HepG2 (cell line): Measurements from ENCODE around the gene PTS. TPM values are rescaled to one million over a fixed set of nuclear protein-coding genes. Genes with fewer than 3 reads are reported as not detected.

Experiments used
- ATAC-seq: fragments of 200-7000 bp; cut with Tn5 transposase; 3 replicates; pipeline ENCODE4 v1.9.1; 2020; ENCODE audit warnings: mild to moderate bottlenecking, moderate library complexity
- BruUV-seq: library from RNA; stranded (reverse); fragments of 400-500 nt; replicated peaks from 2 replicates; lab custom pipeline; 2021; lab: Mats Ljungman, UMichigan
- CTCF ChIA-PET: fragments of 300-600 bp; formaldehyde crosslinking; extraction: SDS; loops from one replicate; lab custom pipeline; 2021; ENCODE audit warnings: low total read pairs, inconsistent platforms, low intra/inter-chr PET ratio; lab: Yijun Ruan, JAX
- POLR2A ChIA-PET: fragments of 350-600 bp; sonication (Branson Sonifier 250); formaldehyde crosslinking; loops from one replicate; lab custom pipeline; 2020; ENCODE audit warnings: antibody characterized with exemption, inconsistent platforms; lab: Yijun Ruan, JAX
- DNase-seq: peaks from one replicate; pipeline ENCODE4 v3.0.0-alpha.2; 2015; ENCODE audit warnings: low spot score
- FAIRE-seq: peaks from 3 replicates; lab custom pipeline; 2011; peaks lifted over from hg19 to GRCh38; lab: Jason Lieb, UNC
- H2AFZ ChIP-seq: one replicate; pipeline ENCODE4 v1.6.1; 2011; ENCODE audit warnings: low read length, inconsistent platforms
- H3K27ac ChIP-seq: fragments of 300-600 bp; 3 replicates; pipeline ENCODE4 v1.8.0; 2011; ENCODE audit warnings: mixed run types, mild to moderate bottlenecking, mixed read lengths, low read length, inconsistent platforms; ENCODE audit not compliant: insufficient read depth; ENCODE audit errors: extremely low read length
- H3K27me3 ChIP-seq, 2 experiments: fragments of 200-600 bp in 1 of 2; 2 replicates in 1 of 2; 3 replicates in 1 of 2; pipeline versions ENCODE4 v1.6.0 to v1.8.0; 2011; ENCODE audit warnings: low read length in 2 of 2, mild to moderate bottlenecking in 2 of 2, moderate library complexity in 2 of 2, inconsistent platforms in 1 of 2; ENCODE audit not compliant: insufficient read depth in 2 of 2, control insufficient read depth in 1 of 2
- H3K36me3 ChIP-seq, 2 experiments: fragments of 200-600 bp in 1 of 2; replicated peaks in 1 of 2; 2 replicates in 1 of 2; 3 replicates in 1 of 2; pipeline versions ENCODE4 v1.5.1 to v1.8.0; 2011; ENCODE audit warnings: low read length in 2 of 2, inconsistent platforms in 1 of 2; ENCODE audit not compliant: insufficient read depth in 2 of 2, control insufficient read depth in 1 of 2
- H3K4me1 ChIP-seq: 2 replicates; pipeline ENCODE4 v1.5.1; 2012; ENCODE audit warnings: low read length, inconsistent platforms; ENCODE audit not compliant: insufficient read depth
- H3K4me2 ChIP-seq: 2 replicates; pipeline ENCODE4 v1.6.0; 2011; ENCODE audit warnings: low read depth, low read length, inconsistent platforms
- H3K4me3 ChIP-seq, 3 experiments: fragments of 200-600 bp in 1 of 3; sonication (generic), shearing (Covaris generic) in 1 of 3; replicated peaks in 1 of 3; 2 replicates each; pipeline ENCODE4 v1.5.1; 2011 to 2016; ENCODE audit warnings: low read length in 3 of 3, inconsistent platforms in 2 of 3, low read depth in 2 of 3, mild to moderate bottlenecking in 2 of 3, control low read depth in 1 of 3, mixed read lengths in 1 of 3; ENCODE audit not compliant: insufficient read depth in 1 of 3
- H3K79me2 ChIP-seq: one replicate; pipeline ENCODE4 v1.6.1; 2011; ENCODE audit warnings: low read length, inconsistent platforms; ENCODE audit not compliant: insufficient read depth
- H3K9ac ChIP-seq: 2 replicates; pipeline ENCODE4 v1.6.0; 2011; ENCODE audit warnings: mild to moderate bottlenecking, low read depth, low read length, inconsistent platforms; ENCODE audit not compliant: insufficient read depth
- H3K9me3 ChIP-seq: 2 replicates; pipeline ENCODE4 v1.5.1; 2012; ENCODE audit warnings: mild to moderate bottlenecking, low read length
- H4K20me1 ChIP-seq: 2 replicates; pipeline ENCODE4 v1.6.0; 2011; ENCODE audit warnings: inconsistent platforms, mild to moderate bottlenecking, low read length, moderate library complexity; ENCODE audit not compliant: insufficient read depth
- CEBPB ChIP-seq: IDR thresholded peaks from 2 replicates; pipeline ENCODE4 v1.6.1; 2011; ENCODE audit warnings: low read depth, low read length, improper control_type of control experiment, borderline replicate concordance
- DZIP1 ChIP-seq: sonication (generic); formaldehyde crosslinking; IDR thresholded peaks from 2 replicates; pipeline ENCODE4 v1.5.0; 2020; ENCODE audit warnings: mild to moderate bottlenecking, missing genetic modification reagents
- MXD3 ChIP-seq: IDR thresholded peaks from 2 replicates; pipeline ENCODE4 v1.6.1; 2016; ENCODE audit warnings: mild to moderate bottlenecking, missing biosample characterization, missing genetic modification reagents
- ZKSCAN8 ChIP-seq: IDR thresholded peaks from 2 replicates; pipeline ENCODE4 v1.6.1; 2016; ENCODE audit warnings: borderline replicate concordance, missing genetic modification reagents, missing compliant biosample characterization
- ZNF280D ChIP-seq: sonication (generic); formaldehyde crosslinking; IDR thresholded peaks from 2 replicates; pipeline ENCODE4 v1.5.1; 2020; ENCODE audit warnings: mild to moderate bottlenecking, missing genetic modification reagents
- ZNF552 ChIP-seq: sonication (generic); formaldehyde crosslinking; IDR thresholded peaks from 2 replicates; pipeline ENCODE4 v1.9.0; 2022; ENCODE audit warnings: missing genetic modification reagents, mild to moderate bottlenecking, borderline replicate concordance
- WGBS: methylation state at CpG from one replicate; pipeline ENCODE4 v1.1.6; 2017; ENCODE audit warnings: low lambda C conversion rate; 5-methylcytosine and 5-hydroxymethylcytosine counted together
- in situ Hi-C: cut with HindIII; loops from 2 replicates; pipeline ENCODE4 v1.10.0; 2017; ENCODE audit warnings: low pct_unique_long_range_greater_than_20kb; ENCODE audit not compliant: extremely low pct_ligation_motif_present
- intact Hi-C: fragments of 100-400 bp; cut with micrococcal nuclease; formaldehyde crosslinking; loops from one replicate; pipeline ENCODE4 v1.10.0; 2022; ENCODE audit not compliant: unreplicated experiment
- polyA plus RNA-seq, 8 experiments: library from polyadenylated mRNA; depleted of rRNA in 3 of 8; stranded (reverse) in 7 of 8; unstranded in 1 of 8; fragments of >200 nt; fragmentation: Illumina TruSeq in 4 of 8; extraction: Trizol in 4 of 8; gene quantifications; 2 replicates each; pipeline versions ENCODE4 v1.2.1 to v1.2.3, GENCODE V29; 2011 to 2016; ENCODE audit warnings: low read depth in 4 of 8, missing spikeins in 1 of 8, mixed read lengths in 1 of 8; ENCODE audit not compliant: insufficient read depth in 1 of 8
- total RNA-seq, 5 experiments: library from RNA; depleted of rRNA; stranded (reverse); fragments of >200 nt; fragmentation: Illumina TruSeq; extraction: Trizol; gene quantifications; 2 replicates each; pipeline ENCODE4 v1.2.3, GENCODE V29; 2016; ENCODE audit warnings: low read depth in 1 of 5

The PTS gene
- total and polyA plus RNA-seq, 2 of the 13 experiments (the other 11 are each of a cell fraction or from before 2014, with no cell fraction given): 33.6 to 49.3 TPM

- TF ChIP-seq ZNF280D: no peak
- TF ChIP-seq MXD3: no peak
- TF ChIP-seq CEBPB: 0 out of 2 replicates have a peak, but pooled peaks have one; percentile 47
- TF ChIP-seq DZIP1 (CRISPR knock-in tag): no peak
Measured at GRCh38 chr11:112274007-112274783, 48.0 kb downstream of the PTS start (continued).

GRCh38 chr11:112277029-112277428 is 50.8 kb downstream of the PTS start:
- FAIRE-seq (no peak), ATAC-seq (no peak), DNase-seq (no peak)
- H3K9ac ChIP-seq: no peak overlapping the region
- 93% methylated on average over 1 of the region's 1 CpG for WGBS
- no peaks in the 10 kb centered on the region for H3K36me3 ChIP-seq
- no TSS peak for BruUV-seq
- H3K9me3 ChIP-seq: no peaks in the 10 kb centered on the region
- H3K27ac ChIP-seq: no peak overlapping the region
- ChIA-PET POLR2A (no interaction called here), CTCF (interaction anchor here (7.1 kb wide), 1 partner anchor 57 kb away, joined by 128 read pairs; no protein-coding TSS in a partner anchor)
- no peak overlapping the region for H3K4me3 ChIP-seq
- TF ChIP-seq ZKSCAN8 (CRISPR knock-in tag): peak; percentile 75
- TF ChIP-seq ZNF552 (CRISPR knock-in tag): no peak
- no peaks in the 10 kb centered on the region for H3K79me2 ChIP-seq
- H3K27me3 ChIP-seq: no peaks in the 10 kb centered on the region
- intact Hi-C loops: no loop called here
- H3K4me1 ChIP-seq: peaks cover 23% of the 10 kb centered on the region
- in situ Hi-C loops: no loop called here
- H2AFZ ChIP-seq: no peak overlapping the region
- no peak overlapping the region for H3K4me2 ChIP-seq
- H4K20me1 ChIP-seq: no peaks in the 10 kb centered on the region
